IMR-90 (cell line): ENCODE data around the gene KIF1A.

ENCODE experiments used
- CEBPB ChIP-seq: IDR thresholded peaks from 2 replicates; pipeline ENCODE4 v1.6.1; 2012; ENCODE audit warnings: low read depth, low read length, improper control_type of control experiment
- CTCF ChIP-seq: conservative IDR thresholded peaks from 2 replicates; pipeline ENCODE4 v1.5.1; 2012; ENCODE audit warnings: mild to moderate bottlenecking, low read depth, low read length, improper control_type of control experiment
- POLR2A ChIP-seq: IDR thresholded peaks from 2 replicates; pipeline ENCODE4 v1.6.1; 2012; ENCODE audit warnings: mild to moderate bottlenecking, low read depth, low read length

- TF ChIP-seq CTCF (no peak), POLR2A (no peak), CEBPB (no peak)
Observed at GRCh38 chr2:240791221-240791800, 28.7 kb downstream of the KIF1A start.
